H1 (cell line): ENCODE results near the gene TDRD9. TPM values are rescaled to one million over a fixed set of nuclear protein-coding genes. Genes with fewer than 3 reads are reported as not detected.

Source experiments
- CTCF ChIA-PET: fragments of 300-600 bp; sonication (Branson Sonifier 250); formaldehyde crosslinking; loops from one replicate; lab custom pipeline; 2021; ENCODE audit not compliant: partially characterized antibody; lab: Charles Lee
- POLR2A ChIA-PET: fragments of 300-600 bp; sonication (Branson Sonifier 250); formaldehyde crosslinking; loops from one replicate; lab custom pipeline; 2021; ENCODE audit warnings: inconsistent platforms; ENCODE audit not compliant: partially characterized antibody; lab: Charles Lee
- DNase-seq, 2 experiments: peaks; one replicate each; pipeline versions ENCODE4 v3.0.0 to v3.0.0-alpha.2; 2010 to 2022; ENCODE audit warnings: low spot score in 2 of 2, low read depth in 1 of 2, mixed read lengths in 1 of 2
- FAIRE-seq: peaks from 2 replicates; lab custom pipeline; 2011; peaks lifted over from hg19 to GRCh38; lab: Jason Lieb, UNC
- H2AFZ ChIP-seq: 2 replicates; pipeline ENCODE4 v1.8.1; 2012; ENCODE audit warnings: low read length, inconsistent platforms
- H2AK5ac ChIP-seq: 2 replicates; pipeline ENCODE4 v1.6.1; 2013; ENCODE audit warnings: low read depth, low read length
- H2BK120ac ChIP-seq: replicated peaks from 2 replicates; pipeline ENCODE3; 2013; ENCODE audit warnings: low read depth, low read length, inconsistent platforms
- H2BK12ac ChIP-seq: 2 replicates; pipeline ENCODE4 v1.6.1; 2013; ENCODE audit warnings: low read depth, low read length
- H2BK15ac ChIP-seq: 2 replicates; pipeline ENCODE4 v1.6.1; 2013; ENCODE audit warnings: low read length
- H2BK20ac ChIP-seq: 2 replicates; pipeline ENCODE4 v1.6.1; 2013; ENCODE audit warnings: low read length
- H2BK5ac ChIP-seq: 2 replicates; pipeline ENCODE4 v1.6.1; 2013; ENCODE audit warnings: low read depth, low read length
- H3K14ac ChIP-seq: 2 replicates; pipeline ENCODE4 v1.6.1; 2013; ENCODE audit warnings: inconsistent platforms; ENCODE audit not compliant: insufficient read length
- H3K18ac ChIP-seq: 2 replicates; pipeline ENCODE4 v1.6.1; 2013; ENCODE audit warnings: low read length; ENCODE audit errors: extremely low read depth
- H3K23ac ChIP-seq: 2 replicates; pipeline ENCODE4 v1.6.1; 2013; ENCODE audit warnings: inconsistent platforms; ENCODE audit not compliant: insufficient read length
- H3K23me2 ChIP-seq: 2 replicates; pipeline ENCODE4 v1.6.1; 2013; ENCODE audit warnings: low read depth, low read length
- H3K27ac ChIP-seq: 2 replicates; pipeline ENCODE4 v1.6.1; 2011; ENCODE audit warnings: low read depth, low read length, inconsistent platforms
- H3K27me3 ChIP-seq, 4 experiments: replicated peaks in 1 of 4; 1 replicate in 1 of 4; 2 replicates in 3 of 4; pipeline versions ENCODE4 v1.6.1 to v1.8.1; 2011 to 2013; ENCODE audit warnings: low read length in 3 of 4, mild to moderate bottlenecking in 3 of 4, inconsistent platforms in 2 of 4, mixed read lengths in 2 of 4, moderate library complexity in 1 of 4; ENCODE audit not compliant: control insufficient read depth in 3 of 4, insufficient read depth in 3 of 4; ENCODE audit errors: extremely low read depth in 1 of 4
- H3K36me3 ChIP-seq, 4 experiments: 2 replicates each; pipeline versions ENCODE4 v1.6.1 to v1.8.1; 2011 to 2013; ENCODE audit warnings: mild to moderate bottlenecking in 4 of 4, low read length in 3 of 4, moderate library complexity in 2 of 4, control low read depth in 1 of 4, inconsistent platforms in 1 of 4; ENCODE audit not compliant: insufficient read depth in 4 of 4, control insufficient read depth in 2 of 4
- H3K4ac ChIP-seq: replicated peaks from 2 replicates; pipeline ENCODE3; 2013; ENCODE audit warnings: low read length, low read depth, mixed read lengths, inconsistent platforms; ENCODE audit not compliant: insufficient read length
- H3K4me1 ChIP-seq, 4 experiments: replicated peaks in 1 of 4; 1 replicate in 1 of 4; 2 replicates in 3 of 4; pipeline versions ENCODE4 v1.6.1 to v1.8.1; 2011 to 2013; ENCODE audit warnings: low read length in 3 of 4, inconsistent platforms in 2 of 4, mixed read lengths in 1 of 4; ENCODE audit not compliant: insufficient read depth in 4 of 4, control insufficient read depth in 3 of 4
- H3K4me2 ChIP-seq, 2 experiments: 2 replicates each; pipeline versions ENCODE4 v1.6.1 to v1.8.1; 2011 to 2013; ENCODE audit warnings: low read depth in 2 of 2, low read length in 2 of 2, control low read depth in 1 of 2, inconsistent platforms in 1 of 2, mild to moderate bottlenecking in 1 of 2; ENCODE audit not compliant: insufficient read depth in 1 of 2
- H3K4me3 ChIP-seq, 4 experiments: fragments of 200-600, 300-600 bp in 1 of 4; sonication (generic), shearing (Covaris generic), sonication (Bioruptor Twin) in 1 of 4; 2 replicates each; pipeline versions ENCODE4 v1.5.1 to v1.8.1; 2011 to 2016; ENCODE audit warnings: low read length in 4 of 4, low read depth in 3 of 4, control low read depth in 2 of 4, inconsistent platforms in 2 of 4, mild to moderate bottlenecking in 2 of 4, mixed read lengths in 1 of 4, moderate library complexity in 1 of 4; ENCODE audit not compliant: insufficient read depth in 2 of 4; ENCODE audit errors: extremely low read depth in 1 of 4
- H3K56ac ChIP-seq: replicated peaks from 2 replicates; pipeline ENCODE3; 2013; ENCODE audit warnings: low read depth, mild to moderate bottlenecking, mixed read lengths, low read length, inconsistent platforms; ENCODE audit not compliant: insufficient read length
- H3K79me1 ChIP-seq: 2 replicates; pipeline ENCODE4 v1.6.1; 2013; ENCODE audit warnings: low read depth, low read length, control low read depth
- H3K79me2 ChIP-seq, 2 experiments: 2 replicates each; pipeline versions ENCODE4 v1.6.1 to v1.8.1; 2012 to 2013; ENCODE audit warnings: low read length in 2 of 2, mild to moderate bottlenecking in 2 of 2, inconsistent platforms in 1 of 2; ENCODE audit not compliant: insufficient read depth in 2 of 2, control insufficient read depth in 1 of 2
- H3K9ac ChIP-seq, 4 experiments: replicated peaks in 1 of 4; 1 replicate in 1 of 4; 2 replicates in 3 of 4; pipeline versions ENCODE4 v1.6.1 to v1.8.1; 2011 to 2013; ENCODE audit warnings: low read depth in 3 of 4, low read length in 3 of 4, control low read depth in 2 of 4, mild to moderate bottlenecking in 2 of 4, moderate library complexity in 2 of 4, inconsistent platforms in 1 of 4; ENCODE audit errors: extremely low read depth in 1 of 4
- H3K9me3 ChIP-seq, 2 experiments: 2 replicates each; pipeline versions ENCODE4 v1.6.1 to v1.8.1; 2012 to 2013; ENCODE audit warnings: mild to moderate bottlenecking in 2 of 2, moderate library complexity in 2 of 2, control low read depth in 1 of 2, inconsistent platforms in 1 of 2, low read depth in 1 of 2, low read length in 1 of 2, mixed read lengths in 1 of 2; ENCODE audit not compliant: insufficient read depth in 2 of 2
- H4K20me1 ChIP-seq, 2 experiments: replicated peaks in 1 of 2; 2 replicates each; pipeline versions ENCODE3 to v1.8.1; 2011 to 2013; ENCODE audit warnings: inconsistent platforms in 2 of 2, low read length in 2 of 2, mild to moderate bottlenecking in 1 of 2; ENCODE audit not compliant: insufficient read depth in 2 of 2, control insufficient read depth in 1 of 2
- H4K5ac ChIP-seq: 2 replicates; pipeline ENCODE4 v1.6.1; 2013; ENCODE audit warnings: low read length, low read depth, mixed read lengths, inconsistent platforms; ENCODE audit not compliant: insufficient read length
- H4K8ac ChIP-seq: 2 replicates; pipeline ENCODE4 v1.8.0; 2013; ENCODE audit warnings: mild to moderate bottlenecking, moderate library complexity, low read length, inconsistent platforms; ENCODE audit not compliant: insufficient read depth; ENCODE audit errors: extremely low read depth
- H4K91ac ChIP-seq: replicated peaks from 2 replicates; pipeline ENCODE3; 2013; ENCODE audit warnings: low read length, mixed read lengths, inconsistent platforms; ENCODE audit not compliant: insufficient read length
- GTF2F1 ChIP-seq: IDR thresholded peaks from 2 replicates; pipeline ENCODE4 v1.6.1; 2012; ENCODE audit warnings: low read depth, low read length, improper control_type of control experiment, borderline replicate concordance
- KDM1A ChIP-seq: fragments of 200-600, 300-600 bp; sonication (generic); IDR thresholded peaks from 2 replicates; pipeline ENCODE4 v1.7.1; 2016; ENCODE audit warnings: mild to moderate bottlenecking, low read length, borderline replicate concordance
- MAFK ChIP-seq: IDR thresholded peaks from 2 replicates; pipeline ENCODE4 v1.6.1; 2012; ENCODE audit warnings: low read depth, mild to moderate bottlenecking, improper control_type of control experiment, low read length
- RXRA ChIP-seq: IDR thresholded peaks from 2 replicates; pipeline ENCODE4 v1.6.1; 2011; ENCODE audit warnings: low read depth, mild to moderate bottlenecking, low read length, moderate library complexity; ENCODE audit not compliant: insufficient read depth
- TAF1 ChIP-seq: IDR thresholded peaks from 2 replicates; pipeline ENCODE4 v1.6.1; 2011; ENCODE audit warnings: mild to moderate bottlenecking, low read depth, low read length
- TEAD4 ChIP-seq: IDR thresholded peaks from 2 replicates; pipeline ENCODE4 v1.6.1; 2012; ENCODE audit warnings: low read depth, low read length, inconsistent platforms, mixed read lengths
- WGBS, 2 experiments: shearing (Covaris generic) in 1 of 2; methylation state at CpG; one replicate each; pipeline versions ENCODE4 v1.1.6 to v1.1.7; 2013 to 2015; ENCODE audit warnings: low lambda C conversion rate in 2 of 2, mixed read lengths in 2 of 2, inconsistent platforms in 1 of 2, low coverage in 1 of 2, missing lambda C conversion rate in 1 of 2; ENCODE audit not compliant: insufficient replicate concordance in 2 of 2, insufficient coverage in 1 of 2, insufficient read length in 1 of 2; ENCODE audit errors: extremely low coverage in 1 of 2, missing lambda C conversion rate in 1 of 2; 5-methylcytosine and 5-hydroxymethylcytosine counted together
- polyA plus RNA-seq, 7 experiments: library from polyadenylated mRNA; depleted of rRNA in 3 of 7; stranded (reverse) in 5 of 7; unstranded in 2 of 7; fragments of >200 nt in 5 of 7; fragments of 200-250 nt in 2 of 7; gene quantifications; 1 replicate in 5 of 7; 2 replicates in 1 of 7; 4 replicates in 1 of 7; pipeline versions ENCODE4 v1.2.1 to v1.2.3, GENCODE V29; 2011 to 2013; ENCODE audit warnings: missing spikeins in 2 of 7, mixed read lengths in 2 of 7
- total RNA-seq: library from RNA; stranded (reverse); fragmentation: NEBNext Ultra II Directional; extraction: Animal tissue kit (Norgen Biotek cat#: 25700); gene quantifications from 2 replicates; pipeline ENCODE4 v1.2.1, GENCODE V29; 2021
- TF ChIP-seq, protein P1 (sequence below): IDR thresholded peaks from 2 replicates; pipeline ENCODE4 v1.6.1; 2011; ENCODE audit warnings: low read depth, mild to moderate bottlenecking, low read length; ENCODE audit not compliant: insufficient read depth

Gene TDRD9
- total and polyA plus RNA-seq, 2 of the 8 experiments (the other 6 are each of a cell fraction or from before 2014, with no cell fraction given): not detected

GRCh38 chr14:104076743-104077142, 148.5 kb downstream of the TDRD9 start:
- H3K4me3 ChIP-seq: no peak overlapping the region
- no peaks in the 10 kb centered on the region for H3K36me3 ChIP-seq
- no peak overlapping the region for H3K4me2 ChIP-seq
- H2AK5ac ChIP-seq: no peak overlapping the region
- no peak overlapping the region for H4K91ac ChIP-seq
- no peak overlapping the region for H2BK5ac ChIP-seq
- no peaks in the 10 kb centered on the region for H3K4me1 ChIP-seq
- no peak overlapping the region for H2BK15ac ChIP-seq
- no peak for DNase-seq
- H2AFZ ChIP-seq: no peak overlapping the region
- no peak overlapping the region for H3K27ac ChIP-seq
- H3K79me1 ChIP-seq: no peaks in the 10 kb centered on the region
- no peak overlapping the region for H2BK12ac ChIP-seq
- peaks cover 6 to 8% of the 10 kb centered on the region in 2 experiments for H3K9me3 ChIP-seq
- ChIA-PET CTCF (interaction anchor here (0.6 to 4.6 kb wide), 26 partner anchors 8 to 564 kb away, joined by 3 to 62 read pairs (median 6); partner anchors contain the start of gene ASPG), POLR2A (interaction anchor here (0.6 kb wide), 1 partner anchor 1820 kb away, joined by 3 read pairs; no protein-coding TSS in a partner anchor)
- H4K20me1 ChIP-seq: no peaks in the 10 kb centered on the region
- no peak overlapping the region for H3K9ac ChIP-seq
- TF ChIP-seq MAFK: no peak
- TF ChIP-seq RXRA: no peak
- TF ChIP-seq, protein P1, sequence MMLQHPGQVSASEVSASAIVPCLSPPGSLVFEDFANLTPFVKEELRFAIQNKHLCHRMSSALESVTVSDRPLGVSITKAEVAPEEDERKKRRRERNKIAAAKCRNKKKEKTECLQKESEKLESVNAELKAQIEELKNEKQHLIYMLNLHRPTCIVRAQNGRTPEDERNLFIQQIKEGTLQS: no peak
- no peak for TF ChIP-seq TEAD4
- TF ChIP-seq TAF1: no peak
- no peak for TF ChIP-seq GTF2F1
- no peak for TF ChIP-seq KDM1A
- H4K8ac ChIP-seq: no peak overlapping the region
- H3K56ac ChIP-seq: no peak overlapping the region
- H2BK120ac ChIP-seq: no peak overlapping the region
- no peak overlapping the region for H4K5ac ChIP-seq
- H3K27me3 ChIP-seq: no peaks in the 10 kb centered on the region
- H3K4ac ChIP-seq: no peak overlapping the region
- H3K14ac ChIP-seq: no peak overlapping the region
- no peak overlapping the region for H2BK20ac ChIP-seq
- no peak for FAIRE-seq
- H3K18ac ChIP-seq: no peak overlapping the region
- no peaks in the 10 kb centered on the region for H3K23me2 ChIP-seq
- no peak overlapping the region for H3K23ac ChIP-seq
- 63% methylated on average over 5 of the region's 5 CpGs; no CpG with 5 or more reads in 1 of the 2 experiments for WGBS, 2 experiments
- no peaks in the 10 kb centered on the region for H3K79me2 ChIP-seq
